TTC549 (cell line): Measurements from ENCODE around the gene KYNU.
"Not testable (repeated sequence)": the region's sequence is repeated elsewhere in the genome, so short reads cannot be mapped to it uniquely, and the experiment has no call there.

ENCODE experiments used
- FAIRE-seq: peaks from 2 replicates; lab custom pipeline; 2012; peaks lifted over from hg19 to GRCh38; lab: Jason Lieb, UNC

KYNU gene

GRCh38 chr2:143030127-143030526 is 152.7 kb downstream of the KYNU start:
- FAIRE-seq = no peak

- peak; percentile 100 for FAIRE-seq
Measured at GRCh38 chr2:143034292-143035074, 157.0 kb downstream of the KYNU start.

DNA sequence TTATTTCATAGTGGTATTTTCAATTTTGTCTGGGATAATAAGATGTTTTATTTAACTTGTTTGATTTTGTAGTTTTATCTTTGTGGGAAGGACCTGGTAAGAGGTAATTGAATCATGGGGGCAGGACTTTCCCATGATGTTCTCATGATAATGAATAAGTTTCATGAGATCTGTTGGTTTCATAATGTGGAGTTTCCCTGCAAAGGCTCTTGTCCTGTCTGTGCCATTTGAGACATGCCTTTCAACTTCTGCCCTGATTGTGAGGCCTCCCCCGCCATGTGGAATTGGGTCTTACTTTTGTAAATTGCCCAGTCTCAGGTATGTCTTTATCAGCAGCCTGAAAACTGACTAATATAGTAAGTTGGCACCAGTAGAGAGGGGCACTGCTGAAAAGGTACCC is 174.0 kb downstream of the KYNU start:
- no peak for FAIRE-seq

- FAIRE-seq = not testable (repeated sequence)
Measured at GRCh38 chr2:143053437-143053836, 176.0 kb downstream of the KYNU start.

- no peak for FAIRE-seq
Measured at GRCh38 chr2:143056550-143056949, 179.1 kb downstream of the KYNU start.

DNA sequence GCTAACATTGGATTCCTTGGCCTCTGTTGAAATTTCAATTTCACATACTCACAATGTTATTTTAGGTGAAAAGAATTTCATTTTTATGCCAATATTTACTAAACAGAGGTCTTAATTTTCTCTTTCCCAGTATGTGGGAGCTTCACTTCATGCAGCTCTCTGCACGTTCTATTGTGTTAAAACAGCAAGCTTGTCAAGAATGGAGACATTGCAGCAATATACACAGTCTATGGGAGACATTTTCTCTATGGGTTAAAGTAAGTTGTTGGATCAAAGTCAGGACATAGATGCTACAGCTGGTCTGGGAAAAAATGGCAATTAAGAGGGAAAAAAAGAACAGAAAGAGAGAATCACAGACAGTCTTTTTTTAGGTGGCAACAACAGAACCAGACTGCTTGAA is 181.4 kb downstream of the KYNU start:
- no peak for FAIRE-seq

- FAIRE-seq = no peak
Measured at GRCh38 chr2:143063612-143064200, 186.2 kb downstream of the KYNU start.

GRCh38 chr2:143068094-143068493 is 190.6 kb downstream of the KYNU start:
- FAIRE-seq = no peak

DNA sequence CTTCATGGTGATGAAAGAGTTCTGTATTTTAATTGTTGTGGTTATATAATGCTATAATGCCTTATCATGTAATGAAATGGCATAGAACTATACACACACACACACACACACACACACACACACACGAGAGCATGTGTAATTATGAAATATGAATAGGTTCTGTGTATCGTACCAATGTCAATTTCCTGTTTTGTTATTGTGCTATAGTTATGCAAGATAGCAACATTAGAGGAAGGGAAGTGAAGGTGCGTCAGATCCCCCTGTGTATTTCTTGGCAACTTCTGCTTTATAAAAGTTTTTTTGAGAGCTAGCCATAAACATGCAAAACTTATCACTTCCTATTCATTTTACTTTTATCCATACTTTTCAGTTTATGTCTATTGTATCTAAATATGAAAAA is 191.0 kb downstream of the KYNU start:
- FAIRE-seq = no peak

DNA sequence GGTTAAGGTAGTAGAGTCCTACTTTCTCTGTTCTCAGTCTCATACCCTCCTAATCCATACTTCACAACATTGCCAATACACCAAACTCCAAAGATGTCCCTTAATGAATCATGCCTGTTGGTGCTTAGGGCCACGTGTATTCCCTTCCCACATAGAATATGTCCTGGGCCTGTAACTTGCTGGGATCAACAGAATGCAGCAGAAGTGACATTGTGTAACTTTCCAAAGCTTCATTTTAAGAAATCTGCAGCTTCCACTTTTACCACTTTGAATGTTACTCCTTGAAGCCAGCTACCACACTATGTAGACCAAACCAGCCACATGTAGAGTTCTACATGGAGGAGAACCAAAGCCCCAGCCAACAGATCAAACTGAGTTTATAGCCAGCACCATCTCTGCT is 193.2 kb downstream of the KYNU start:
- FAIRE-seq = no peak

DNA sequence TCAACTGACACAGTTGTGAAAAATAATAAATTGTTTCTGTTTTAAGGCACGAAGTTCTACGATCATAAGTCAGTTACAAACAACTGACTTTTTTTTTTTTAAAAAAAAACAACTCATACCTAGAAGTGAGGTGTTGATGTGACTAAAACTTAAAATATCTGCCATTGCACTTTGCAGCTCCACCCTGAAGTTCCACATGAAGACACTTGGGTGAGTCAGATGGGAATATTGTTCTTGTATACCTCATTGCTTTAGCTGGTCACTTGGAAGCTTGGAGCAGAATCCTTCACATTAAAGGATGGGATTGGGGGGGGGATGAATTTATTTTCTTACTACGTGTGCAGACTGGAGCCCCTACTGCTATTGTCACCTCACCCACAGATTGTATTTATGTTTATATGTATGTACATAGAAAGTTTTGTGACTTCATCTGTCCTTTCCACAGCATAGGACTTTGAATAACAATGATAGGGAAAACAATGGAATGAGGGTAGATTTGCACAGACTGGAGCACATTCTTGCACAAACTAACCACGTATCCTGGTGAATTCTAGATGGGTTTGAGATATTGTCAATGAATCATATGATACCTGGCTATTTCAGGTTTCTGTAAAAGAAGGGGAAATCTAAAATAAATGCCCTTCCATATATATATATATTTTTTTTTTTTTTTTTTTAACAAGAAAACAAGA is 193.9 kb downstream of the KYNU start:
- FAIRE-seq = no peak

DNA sequence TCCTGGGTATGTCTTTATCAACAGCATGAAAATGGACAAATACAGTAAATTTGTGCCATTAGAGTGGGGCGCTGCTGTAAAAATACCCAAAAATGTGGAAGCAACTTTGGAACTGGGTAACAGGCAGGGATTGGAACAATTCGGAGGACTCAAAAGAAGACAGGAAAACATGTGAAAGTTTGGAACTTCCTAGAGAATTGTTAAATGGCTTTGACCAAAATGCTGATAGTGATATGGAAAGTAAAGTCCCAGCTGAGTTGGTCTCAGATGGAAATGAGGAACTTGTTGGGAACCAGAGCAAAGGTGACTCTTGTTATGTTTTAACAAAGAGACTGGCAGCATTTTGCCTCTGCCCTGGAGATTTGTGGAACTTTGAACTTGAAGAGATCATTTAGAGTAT is 197.4 kb downstream of the KYNU start:
- not testable (repeated sequence) for FAIRE-seq

- FAIRE-seq = no peak
Measured at GRCh38 chr2:143075711-143076110, 198.2 kb downstream of the KYNU start.

DNA sequence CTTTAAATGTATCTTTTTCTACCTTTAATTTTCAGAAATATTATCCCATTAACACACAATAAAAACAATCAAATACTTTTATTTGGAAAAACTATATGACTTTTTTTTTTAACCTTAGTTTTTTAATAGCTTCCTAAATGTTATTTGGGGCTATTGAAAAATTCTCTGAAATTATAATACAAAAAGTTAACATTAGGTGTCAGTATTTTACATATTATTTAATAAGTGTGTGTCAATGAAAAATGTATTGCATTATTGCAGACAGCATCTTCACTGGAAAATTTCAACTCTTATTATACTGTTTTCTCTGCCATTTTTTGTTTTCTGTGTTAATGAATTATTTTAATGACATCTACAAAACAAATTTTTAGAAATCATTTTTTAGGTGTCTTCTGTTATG is 200.6 kb downstream of the KYNU start:
- FAIRE-seq = peak; percentile 79

DNA sequence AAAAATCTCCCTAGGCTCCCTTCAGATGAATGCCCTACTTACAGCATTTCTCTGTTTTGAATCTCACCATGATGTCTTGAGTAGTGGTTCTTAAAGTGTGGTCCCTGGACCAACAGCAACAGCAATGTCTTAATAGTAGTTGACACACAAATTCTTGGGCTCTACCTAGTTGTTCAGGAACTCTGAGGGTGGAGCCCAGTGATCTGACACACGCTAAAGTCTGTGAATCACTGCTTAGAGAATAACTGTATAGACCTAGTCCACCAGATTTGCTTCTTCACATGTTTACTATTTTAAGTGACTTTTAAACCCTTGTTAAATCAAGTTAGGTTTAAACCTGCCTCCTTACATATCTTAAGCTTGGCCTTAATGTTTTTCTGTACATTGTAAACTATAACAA is 204.2 kb downstream of the KYNU start:
- no peak for FAIRE-seq

DNA sequence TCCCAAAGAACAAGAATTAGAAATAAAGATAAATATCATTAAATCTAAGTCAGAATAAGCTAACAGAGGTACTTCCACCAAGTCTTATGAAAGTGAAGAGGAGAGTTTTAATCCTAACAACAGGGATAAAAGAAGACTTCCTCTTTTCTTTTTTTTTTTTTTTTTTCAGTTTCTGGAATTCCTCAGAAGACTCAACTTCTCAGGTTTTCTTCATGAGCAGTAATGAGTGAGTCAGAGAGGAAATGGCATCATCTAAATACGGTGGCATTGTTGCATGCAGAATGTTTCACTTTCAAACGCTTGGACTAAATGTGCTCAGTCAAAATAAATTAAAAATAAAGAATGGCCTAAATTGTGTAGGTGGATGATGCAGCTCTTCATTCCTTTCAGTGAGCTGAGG is 206.2 kb downstream of the KYNU start:
- FAIRE-seq = no peak

DNA sequence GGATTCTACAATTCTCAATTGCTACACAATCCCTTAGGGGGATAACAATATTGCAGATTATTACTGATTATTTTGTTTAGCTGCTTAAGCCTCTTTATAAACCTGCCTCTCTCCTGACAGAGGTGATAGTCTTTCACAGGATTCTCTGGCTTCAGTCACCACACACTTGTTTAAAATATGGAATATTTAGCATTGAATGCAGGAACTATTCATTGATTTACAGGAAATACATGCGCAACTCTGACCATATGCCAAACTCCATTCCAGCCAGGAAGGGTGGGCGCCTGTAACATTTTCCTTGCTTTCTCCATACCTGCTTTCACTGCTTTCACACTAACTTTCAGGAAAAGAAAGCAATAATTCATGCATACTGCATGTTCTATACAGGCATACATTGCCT is 207.0 kb downstream of the KYNU start:
- no peak for FAIRE-seq

DNA sequence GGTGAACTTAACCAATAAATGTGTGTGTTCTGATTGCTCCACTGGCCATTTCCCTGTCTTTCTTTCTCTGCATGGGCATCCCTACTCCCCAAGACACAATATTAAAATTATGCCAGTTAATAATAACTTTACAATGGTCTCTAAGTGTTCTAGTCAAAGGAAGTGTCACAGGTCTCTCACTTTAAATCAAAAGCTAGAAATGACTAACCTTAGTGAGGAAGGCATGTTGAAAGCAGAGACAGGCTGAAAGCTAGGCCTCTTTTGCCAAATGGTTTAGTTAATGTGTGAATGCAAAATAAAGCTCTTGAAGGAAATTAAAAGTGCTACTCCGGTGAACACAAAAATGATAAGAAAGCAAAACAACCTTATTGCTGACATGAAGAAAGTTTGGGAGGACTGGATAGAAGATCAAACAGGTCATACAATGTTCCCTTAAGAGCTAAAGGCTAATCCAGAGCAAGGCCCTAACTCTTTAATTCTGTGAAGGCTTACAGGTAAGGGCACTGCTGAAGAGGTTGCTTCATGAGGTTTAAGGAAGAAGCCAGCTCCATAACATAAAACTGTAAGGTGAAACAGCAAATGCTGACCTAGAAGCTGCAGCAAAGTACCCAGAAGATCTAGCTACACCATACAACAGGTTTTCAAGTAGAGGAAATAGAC is 207.8 kb downstream of the KYNU start:
- no peak for FAIRE-seq

DNA sequence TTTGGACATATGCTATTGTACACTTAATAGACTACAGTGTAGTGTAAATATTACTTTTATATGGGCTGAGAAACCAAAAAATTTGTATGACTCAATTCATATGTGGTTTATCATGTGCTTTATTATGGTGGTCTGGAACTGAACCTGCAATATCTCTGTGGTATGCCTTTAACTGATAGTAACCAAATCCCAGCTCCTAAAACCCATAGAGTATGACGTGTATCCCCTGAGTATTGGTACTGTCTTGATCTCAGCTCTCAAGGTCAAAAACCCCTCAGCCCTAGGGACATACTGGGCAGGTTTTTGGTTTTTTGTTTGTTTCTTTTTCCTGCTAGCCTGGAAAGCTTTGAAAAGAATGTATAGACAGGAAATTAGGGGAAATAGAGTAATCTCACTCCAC is 209.6 kb downstream of the KYNU start:
- no peak for FAIRE-seq

DNA sequence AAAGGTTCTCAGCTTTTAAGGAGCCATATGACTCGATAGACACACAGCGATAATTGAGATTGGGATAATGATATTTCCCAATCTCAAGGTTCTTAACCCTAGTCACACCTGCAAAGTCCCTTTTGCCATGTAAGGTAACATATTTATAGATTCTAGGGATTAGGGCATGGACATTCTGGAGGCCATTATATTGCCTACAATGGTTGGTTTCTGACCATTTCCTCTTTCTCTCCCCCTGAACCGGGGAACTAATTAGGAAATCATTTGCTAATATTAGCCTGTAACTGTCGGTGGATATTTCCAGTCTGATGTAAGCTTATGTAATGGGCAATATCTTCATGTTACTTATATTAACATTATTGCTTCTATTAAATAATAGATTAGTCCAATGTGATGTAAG is 210.9 kb downstream of the KYNU start:
- no peak for FAIRE-seq

GRCh38 chr2:143089520-143089919 is 212.1 kb downstream of the KYNU start:
- not testable (repeated sequence) for FAIRE-seq
